GM19239 (cell line): Measurements from ENCODE around the gene PAK4.
"Not testable (repeated sequence)": the region's sequence is repeated elsewhere in the genome, so short reads cannot be mapped to it uniquely, and the experiment has no call there.

Experiments used
- DNase-seq: peaks from one replicate; pipeline ENCODE4 v3.0.0; 2011; ENCODE audit warnings: low spot score; ENCODE audit not compliant: insufficient read length
- FAIRE-seq: peaks from 2 replicates; lab custom pipeline; 2011; peaks lifted over from hg19 to GRCh38; lab: Jason Lieb, UNC

PAK4 gene

GRCh38 chr19:39142630-39143029 is 17.0 kb downstream of the PAK4 start:
- FAIRE-seq (no peak), DNase-seq (no peak)

- not testable (repeated sequence) for FAIRE-seq, DNase-seq
Measured at GRCh38 chr19:39143757-39144289, 18.2 kb downstream of the PAK4 start.

DNA sequence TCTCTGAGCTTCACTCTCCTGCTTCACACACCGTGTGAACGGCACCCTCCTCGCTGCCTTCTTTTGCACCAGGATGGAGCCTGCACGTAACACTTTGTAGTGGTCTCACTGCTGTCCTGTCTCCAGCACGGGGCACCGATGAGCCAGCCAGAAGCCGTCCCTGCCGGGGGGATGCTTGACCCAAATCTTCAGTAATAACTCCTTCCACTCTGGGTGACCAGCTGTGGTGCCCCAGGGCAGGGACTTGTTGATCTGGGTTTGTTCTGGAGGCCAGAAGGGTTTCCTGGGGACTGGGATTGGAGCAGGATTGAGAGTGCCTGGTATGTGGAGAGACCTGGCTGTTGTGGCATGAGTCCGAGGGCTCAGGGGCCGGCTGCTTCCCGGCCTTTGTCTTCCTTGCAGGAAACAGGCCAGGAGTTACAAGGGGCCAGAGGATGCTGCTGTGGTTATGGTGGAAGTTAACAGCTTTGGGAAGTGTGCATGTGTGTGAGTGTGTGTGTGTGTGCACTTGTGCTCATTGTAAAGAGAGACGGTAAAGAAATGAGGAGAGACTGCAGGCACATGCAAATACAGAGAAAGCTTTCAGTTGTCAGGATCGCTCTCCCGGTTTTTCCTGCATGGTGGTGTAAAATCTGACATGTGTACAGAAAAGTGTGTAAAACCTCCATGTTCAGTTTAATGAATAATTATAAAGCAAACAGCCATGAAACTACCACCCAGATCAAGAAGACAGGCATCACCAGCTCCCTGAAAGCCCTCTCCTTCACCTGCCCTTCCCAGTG is 18.9 kb downstream of the PAK4 start:
- FAIRE-seq (no peak), DNase-seq (no peak)

DNA sequence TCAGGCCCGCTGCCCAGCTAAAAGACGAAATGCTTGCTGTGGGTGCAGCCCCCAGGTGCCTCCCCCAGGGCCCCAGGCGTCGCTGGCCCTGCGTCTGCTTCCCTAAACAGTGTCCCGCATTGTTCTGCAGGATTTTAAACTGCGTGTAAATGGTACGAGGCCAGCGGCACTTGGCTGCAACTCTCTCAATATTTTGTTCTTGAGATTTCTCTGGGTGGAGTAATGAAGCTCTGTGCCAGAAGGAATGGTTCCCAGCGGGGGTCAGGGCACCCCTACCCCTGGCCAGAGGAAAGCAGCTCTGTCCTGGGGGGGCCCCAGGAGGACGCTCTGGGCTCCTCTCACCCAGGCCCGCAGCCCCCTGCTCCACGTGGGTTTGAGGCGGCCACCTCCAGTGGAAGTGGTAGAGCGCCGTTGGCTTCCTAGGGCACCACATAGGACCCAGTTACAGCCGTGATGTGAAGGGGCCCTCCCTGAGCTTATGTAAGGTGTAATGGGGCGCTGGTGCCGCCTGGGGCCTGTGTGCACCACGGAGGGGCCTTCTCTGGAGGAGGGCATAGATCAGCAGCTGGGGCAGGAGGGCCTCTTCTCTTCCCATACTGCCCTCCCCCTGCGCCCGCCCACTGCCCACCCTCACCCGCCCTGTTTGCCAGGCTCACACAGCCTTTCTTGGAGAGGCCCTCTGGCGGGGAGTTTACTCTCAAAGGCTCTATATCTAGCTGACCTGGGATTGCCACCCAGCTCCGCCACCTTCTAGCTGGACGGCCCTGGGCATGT is 19.8 kb downstream of the PAK4 start:
- DNase-seq: no peak
- no peak for FAIRE-seq

DNA sequence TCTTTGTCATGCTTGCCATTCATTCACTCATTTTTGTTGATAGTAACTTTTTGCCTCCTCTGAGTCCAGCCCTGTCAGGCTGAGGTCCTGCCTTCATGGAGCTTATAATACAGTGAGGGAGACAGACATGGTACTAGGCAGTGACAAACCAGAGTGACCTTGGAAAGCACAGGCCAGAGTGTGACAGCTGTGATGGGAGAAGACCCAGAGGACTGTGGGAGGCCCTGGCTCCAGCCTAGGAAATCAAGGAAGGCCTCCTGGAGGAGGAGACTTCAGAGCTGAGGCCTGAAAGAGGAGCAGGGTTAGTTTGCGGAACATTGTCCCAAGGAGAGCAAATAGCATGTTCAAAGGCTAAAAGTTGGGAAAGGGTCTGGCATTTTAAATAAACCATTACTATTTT is 20.5 kb downstream of the PAK4 start:
- DNase-seq: no peak
- FAIRE-seq: no peak

- no peak for FAIRE-seq
- DNase-seq: no peak
Measured at GRCh38 chr19:39146686-39147450, 21.3 kb downstream of the PAK4 start.

DNA sequence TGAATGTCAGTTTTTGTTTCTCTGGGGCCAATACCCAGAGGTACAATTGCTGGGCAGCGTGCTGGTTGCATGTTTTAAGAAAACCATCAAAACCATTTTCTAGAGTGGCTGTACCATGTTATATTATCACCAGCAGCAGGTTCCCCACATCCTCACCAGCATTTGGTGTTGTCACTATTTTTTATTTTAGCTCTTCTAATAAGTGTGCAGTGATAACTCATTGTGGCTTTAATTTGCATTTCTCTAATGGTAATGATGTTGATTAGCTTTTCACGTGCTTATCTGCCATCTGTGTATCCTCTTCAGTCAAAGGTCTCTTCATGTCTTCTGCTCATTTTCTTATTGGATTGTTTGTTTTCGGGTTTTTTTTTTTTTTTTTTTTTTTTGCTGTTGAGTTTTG is 21.9 kb downstream of the PAK4 start:
- FAIRE-seq: no peak
- DNase-seq: no peak

DNA sequence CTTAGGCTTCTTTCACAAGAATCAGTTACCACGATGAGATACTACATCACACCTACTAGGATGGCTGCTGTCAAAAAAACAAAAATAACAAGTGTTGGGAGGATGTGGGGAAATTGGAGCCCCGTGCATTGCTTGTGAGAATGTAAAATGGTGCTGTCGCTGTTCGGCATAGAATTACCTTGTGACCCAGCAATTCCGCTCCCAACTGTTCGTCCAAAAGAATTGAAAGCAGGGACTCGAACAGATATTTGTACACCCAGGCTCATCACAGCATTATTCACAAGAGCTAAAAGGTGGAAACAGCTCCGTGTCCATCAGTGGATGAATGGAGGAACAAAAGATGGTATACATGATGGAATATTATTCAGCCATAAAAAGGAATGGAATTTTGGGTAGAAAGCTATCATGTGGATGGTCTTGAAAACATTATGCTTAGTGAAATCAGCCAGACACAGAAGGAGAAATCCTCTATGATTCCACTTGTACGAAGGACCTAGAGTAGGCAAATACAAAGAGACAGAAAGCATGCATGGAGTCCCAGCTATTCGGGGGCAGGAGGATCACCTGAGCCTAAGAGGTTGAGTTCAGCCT is 23.4 kb downstream of the PAK4 start:
- FAIRE-seq: no peak
- no peak for DNase-seq

- FAIRE-seq: no peak
- no peak for DNase-seq
Measured at GRCh38 chr19:39150235-39150634, 24.6 kb downstream of the PAK4 start.

DNA sequence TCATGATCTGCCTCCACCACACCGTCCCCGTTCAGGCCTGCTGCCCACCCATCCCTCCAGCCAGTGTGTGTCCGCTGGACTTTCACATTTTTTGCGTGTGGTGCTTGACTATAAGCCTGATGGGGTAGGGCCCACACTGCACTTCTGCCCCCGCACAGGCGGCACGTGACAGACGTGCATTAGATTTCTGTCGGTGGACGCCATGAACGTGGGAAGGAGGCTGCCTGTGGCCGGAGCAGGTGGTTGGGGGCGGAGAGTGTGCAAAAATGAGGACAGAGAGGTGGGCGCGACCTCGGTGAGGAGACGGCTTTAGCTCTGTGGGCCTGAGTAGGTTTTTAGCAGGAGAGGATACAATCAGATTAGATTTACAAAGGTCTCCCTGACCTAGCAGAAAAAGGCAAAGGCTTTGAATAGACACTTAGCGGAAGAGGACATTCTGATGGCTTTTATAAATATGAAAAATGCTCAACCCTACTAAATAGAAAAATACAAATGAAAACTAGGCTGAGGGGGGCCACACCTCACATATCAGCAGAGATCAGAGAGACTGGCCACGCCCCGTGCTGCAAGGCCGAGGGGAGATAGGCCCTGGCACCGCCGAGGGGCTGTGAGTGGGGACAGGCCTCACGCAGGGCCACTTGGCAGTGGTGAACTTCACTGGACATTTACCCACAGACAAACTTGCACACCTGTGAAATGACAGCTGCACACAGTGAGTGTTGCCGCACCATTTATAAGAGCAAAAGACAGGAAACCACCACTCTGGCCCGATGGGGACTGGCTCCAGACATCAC is 25.4 kb downstream of the PAK4 start:
- no peak for DNase-seq
- FAIRE-seq: no peak

DNA sequence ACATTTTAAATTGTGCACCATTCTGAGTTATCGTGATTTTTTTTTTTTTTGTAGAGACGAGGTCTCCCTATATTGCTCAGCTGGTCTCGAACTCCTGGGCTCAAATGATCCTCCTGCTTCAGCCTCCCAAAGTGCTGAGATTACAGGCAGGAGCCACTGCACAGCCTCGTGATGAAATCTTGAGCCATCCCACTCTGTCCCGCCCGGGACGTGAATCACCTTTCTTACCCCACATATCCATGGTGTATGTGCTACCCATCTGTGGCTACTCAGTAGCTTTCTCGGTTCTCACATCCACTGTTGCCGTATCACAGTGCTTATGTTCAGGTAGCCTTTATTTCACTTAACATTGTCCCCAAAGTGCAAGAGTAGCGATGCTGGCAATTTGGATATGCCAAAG is 26.5 kb downstream of the PAK4 start:
- no peak for DNase-seq
- FAIRE-seq: no peak

GRCh38 chr19:39154100-39154628 is 28.6 kb downstream of the PAK4 start:
- FAIRE-seq (no peak), DNase-seq (no peak)

- FAIRE-seq (no peak), DNase-seq (no peak)
Measured at GRCh38 chr19:39154629-39155100, 29.1 kb downstream of the PAK4 start.

- no peak for FAIRE-seq
- DNase-seq: no peak
Measured at GRCh38 chr19:39155114-39155700, 29.6 kb downstream of the PAK4 start.

GRCh38 chr19:39155741-39156140 is 30.2 kb downstream of the PAK4 start:
- DNase-seq (no peak), FAIRE-seq (no peak)

- DNase-seq (no peak), FAIRE-seq (no peak)
Measured at GRCh38 chr19:39156326-39157230, 31.0 kb downstream of the PAK4 start.

DNA sequence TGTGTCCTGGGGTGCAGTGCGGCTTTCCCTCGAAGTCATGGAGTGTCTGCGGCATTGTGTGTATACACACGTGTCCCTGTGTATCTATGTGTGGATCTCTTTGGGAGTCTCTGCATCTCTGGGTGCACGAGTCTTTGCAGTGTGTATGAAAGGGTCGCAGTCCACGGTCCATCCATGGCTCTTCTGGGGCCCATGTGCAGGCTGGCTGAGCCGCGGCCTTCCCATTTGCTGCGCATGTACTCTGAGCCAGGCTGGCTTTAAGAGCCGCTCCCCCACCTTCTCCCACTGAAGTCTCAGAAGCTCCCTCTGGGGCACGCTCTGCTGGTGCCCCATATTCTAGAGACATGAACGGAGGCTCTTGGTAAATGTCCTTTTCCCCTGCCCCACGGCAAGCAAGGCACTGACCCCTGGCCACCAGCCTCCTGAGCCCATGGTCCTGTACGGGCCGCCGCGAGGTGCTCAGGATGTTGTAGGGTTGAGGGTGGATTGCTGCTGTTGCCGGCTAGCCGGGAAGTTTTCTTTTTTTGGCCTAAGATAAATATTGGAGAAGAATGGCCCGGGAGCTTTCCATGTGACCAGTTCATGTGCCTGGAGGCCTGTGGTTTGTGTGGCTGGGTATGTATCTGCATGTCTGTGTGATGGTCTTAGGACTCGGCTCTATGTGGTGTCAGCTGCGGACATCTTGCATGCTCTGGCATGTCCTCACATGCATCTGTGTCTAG is 31.9 kb downstream of the PAK4 start:
- FAIRE-seq: no peak
- no peak for DNase-seq
